HG03025 (cell line): ENCODE results near the gene OR6C70.
"Not testable (repeated sequence)": the region's sequence is repeated elsewhere in the genome, so short reads cannot be mapped to it uniquely, and the experiment has no call there.

ENCODE experiments used
- ATAC-seq: cut with Tn5 transposase; IDR thresholded peaks from one replicate; pipeline ENCODE4 v1.9.1; 2021; ENCODE audit warnings: mild to moderate bottlenecking, moderate library complexity; ENCODE audit not compliant: unreplicated experiment, low FRiP score

The OR6C70 gene

DNA sequence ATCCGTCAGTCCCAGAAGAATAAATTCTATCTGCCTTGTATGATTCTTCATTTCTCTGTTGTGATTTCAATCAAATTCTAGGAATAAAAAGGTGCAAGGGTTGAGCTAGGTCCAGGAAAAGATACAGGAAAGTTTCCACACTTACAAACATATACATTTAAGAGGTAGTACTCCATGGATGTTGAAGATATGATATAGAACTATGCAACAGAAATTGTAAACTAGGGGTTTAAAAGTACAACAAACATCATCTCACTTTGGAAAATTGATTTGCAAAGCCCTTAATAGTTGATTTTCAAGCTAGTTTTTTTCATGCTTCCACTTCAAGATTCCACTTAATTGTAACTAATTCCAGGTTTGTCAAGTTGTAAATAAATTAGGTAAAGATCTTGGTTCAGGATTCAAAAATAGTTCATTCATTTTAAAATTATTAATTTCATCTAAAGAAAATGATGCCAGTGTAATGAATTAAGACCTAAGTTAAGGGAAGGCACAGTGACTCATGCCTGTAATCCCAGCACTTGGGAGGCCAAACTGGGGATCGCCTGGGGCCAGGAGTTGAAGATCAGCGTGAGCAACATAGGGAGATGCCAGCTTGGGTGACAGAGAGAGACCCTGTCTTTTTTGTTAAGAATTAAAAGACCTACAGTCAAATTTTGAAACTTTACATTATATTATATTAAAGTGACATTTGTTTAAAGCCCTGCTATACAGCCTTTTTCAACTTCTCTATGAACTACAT, at the start of gene OR6C70:
Gene OR6C70 (minus strand): TSS at position 51 of the 742 bp plus-strand sequence. CDS start 0 bp downstream, at position 51.
- ATAC-seq: no peak

DNA sequence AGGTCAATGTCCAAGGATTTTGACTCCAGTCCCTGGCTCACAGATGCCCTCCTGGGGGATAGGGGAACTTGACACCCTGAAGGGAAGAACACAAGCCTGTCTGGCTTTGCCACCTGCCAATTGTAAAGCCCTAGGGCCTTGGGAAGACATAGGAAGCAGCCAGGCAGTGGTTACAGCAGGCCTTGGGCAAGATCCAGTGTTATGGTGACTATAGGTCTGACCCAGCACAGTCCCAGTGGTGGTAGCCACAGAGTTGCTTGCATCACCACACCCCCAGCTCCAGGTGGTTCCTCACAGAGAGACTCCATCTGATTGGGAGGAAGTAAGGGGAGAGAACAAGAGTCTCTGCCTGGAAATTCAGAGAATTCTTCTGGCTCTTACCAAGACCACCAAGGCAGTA, 46.5 kb upstream of the OR6C70 start:
- no peak for ATAC-seq

DNA sequence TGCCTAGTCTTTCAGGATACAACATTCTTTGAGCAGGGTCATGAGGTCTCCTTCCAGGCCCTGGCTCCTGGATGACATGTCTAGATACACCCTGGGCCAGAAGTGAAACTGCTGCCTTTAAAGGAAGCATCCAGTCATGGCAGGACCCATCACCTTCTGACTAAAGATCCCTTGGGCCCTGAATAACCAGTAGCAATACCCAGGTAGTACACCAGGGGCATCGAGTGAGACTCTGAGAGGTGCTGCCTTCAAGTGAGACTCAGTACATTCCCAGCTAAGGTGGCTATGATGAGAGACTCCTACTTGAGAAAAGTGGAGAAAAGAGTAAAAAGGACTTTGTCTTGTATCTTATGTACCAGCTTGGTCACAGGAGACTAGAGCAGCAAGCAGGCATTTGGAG, 45.8 kb upstream of the OR6C70 start:
- no peak for ATAC-seq

DNA sequence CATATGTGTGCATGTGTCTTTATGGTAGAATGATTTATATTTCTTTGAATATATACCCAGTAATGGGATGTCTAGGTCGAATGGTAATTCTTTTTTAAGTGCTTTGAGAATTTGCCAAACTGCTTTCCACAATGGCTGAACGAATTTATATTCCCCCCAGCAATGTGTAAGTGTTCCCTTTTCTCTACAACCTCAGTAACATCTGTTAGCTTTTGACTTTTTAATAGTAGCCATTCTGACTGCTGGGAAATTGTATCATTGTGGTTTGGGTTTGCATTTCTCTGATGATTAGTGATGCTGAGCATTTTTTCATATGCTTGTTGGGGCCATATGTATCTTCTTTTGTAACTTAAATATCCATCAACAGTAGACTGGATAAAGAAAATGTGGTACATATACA, 31.7 kb upstream of the OR6C70 start:
- no peak for ATAC-seq

DNA sequence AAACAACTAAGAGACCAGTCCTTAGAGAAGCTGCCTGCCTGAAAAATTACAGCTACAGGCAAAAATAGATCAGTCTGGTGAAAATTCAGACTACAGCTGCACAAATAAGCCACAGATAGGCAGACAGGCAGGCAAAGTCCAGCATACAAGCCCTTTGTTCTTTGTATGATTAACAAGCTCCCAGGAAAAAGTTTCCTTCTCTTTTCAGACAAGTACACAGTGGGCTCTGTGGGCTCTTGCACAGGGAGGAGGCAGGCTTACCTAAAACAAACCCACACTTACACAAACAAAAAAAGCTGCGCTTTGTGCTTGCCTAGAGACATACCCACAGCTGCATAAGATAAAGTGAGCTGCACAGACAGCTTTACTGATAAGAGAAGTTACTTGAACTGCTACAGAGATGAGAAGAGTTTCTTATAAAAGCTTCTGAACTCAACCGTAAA, 29.9 kb upstream of the OR6C70 start:
- no peak for ATAC-seq

DNA sequence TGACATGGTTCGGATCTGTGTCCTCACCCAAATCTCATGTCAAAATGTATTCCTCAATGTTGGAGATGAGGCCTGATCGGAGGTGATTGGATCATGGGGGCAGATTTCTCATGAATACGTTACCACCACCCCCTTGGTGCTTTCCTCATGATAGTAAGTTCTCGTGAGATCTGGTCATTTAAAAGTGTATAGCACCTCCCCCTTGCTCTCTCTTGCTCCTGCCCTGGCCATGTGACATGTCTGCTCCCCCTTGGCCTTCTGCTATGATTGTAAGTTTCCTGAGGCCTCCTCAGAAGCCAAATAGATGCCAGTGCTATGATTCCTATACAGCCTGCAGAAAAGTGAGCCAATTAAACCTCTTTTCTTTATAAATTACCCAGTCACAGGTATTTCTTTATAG, 29.3 kb upstream of the OR6C70 start:
- ATAC-seq: no peak

DNA sequence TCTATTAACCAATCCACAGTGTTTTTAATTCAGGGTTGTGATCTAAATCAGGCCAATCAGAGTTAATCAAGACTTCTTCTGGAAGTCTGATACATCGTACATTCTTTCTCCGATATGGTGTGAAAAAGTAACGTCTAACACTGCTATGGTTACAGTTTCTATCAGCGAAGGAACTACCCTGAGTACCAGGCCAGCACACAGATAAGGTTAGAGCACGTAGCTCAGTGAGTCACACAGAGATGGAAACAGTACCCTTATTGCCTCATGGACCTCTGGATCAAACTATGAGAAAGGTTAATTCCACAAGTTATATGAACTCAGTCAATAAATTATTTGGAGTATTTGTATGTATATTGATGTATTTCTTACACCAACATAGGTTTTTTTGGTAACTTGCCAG, 25.6 kb upstream of the OR6C70 start:
- ATAC-seq: no peak

DNA sequence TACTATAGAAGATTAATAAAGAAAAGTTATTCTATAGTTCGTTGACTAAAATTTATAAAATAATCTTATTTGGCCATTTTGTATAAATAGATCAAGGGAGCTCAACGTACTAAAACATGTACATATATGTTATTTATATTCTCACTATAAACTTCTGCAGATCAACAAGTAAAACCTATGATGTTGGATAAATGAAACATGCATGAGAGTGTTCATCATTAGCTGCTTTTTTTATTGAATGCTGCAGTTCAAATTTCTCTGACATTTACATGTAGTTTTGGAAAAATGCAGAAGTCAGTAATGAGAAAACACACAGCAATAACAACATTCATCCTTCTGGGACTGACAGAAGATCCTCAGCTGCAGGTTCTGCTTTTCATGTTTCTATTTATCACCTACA, 22.1 kb upstream of the OR6C70 start, which contains the start of gene OR6C68:
Gene OR6C68 (plus strand): TSS at position 301 of the 400 bp plus-strand sequence. CDS start 0 bp downstream, at position 301.
- no peak for ATAC-seq

DNA sequence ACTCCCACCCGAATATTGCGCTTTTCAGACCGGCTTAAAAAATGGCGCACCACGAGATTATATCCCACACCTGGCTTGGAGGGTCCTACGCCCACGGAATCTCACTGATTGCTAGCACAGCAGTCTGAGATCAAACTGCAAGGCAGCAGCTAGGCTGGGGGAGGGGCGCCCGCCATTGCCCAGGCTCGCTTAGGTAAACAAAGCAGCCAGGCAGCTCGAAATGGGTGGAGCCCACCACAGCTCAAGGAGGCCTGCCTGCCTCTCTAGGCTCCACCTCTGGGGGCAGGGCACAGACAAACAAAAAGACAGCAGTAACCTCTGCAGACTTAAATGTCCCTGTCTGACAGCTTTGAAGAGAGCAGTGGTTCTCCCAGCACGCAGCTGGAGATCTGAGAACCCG, 14.3 kb upstream of the OR6C70 start:
- not testable (repeated sequence) for ATAC-seq

DNA sequence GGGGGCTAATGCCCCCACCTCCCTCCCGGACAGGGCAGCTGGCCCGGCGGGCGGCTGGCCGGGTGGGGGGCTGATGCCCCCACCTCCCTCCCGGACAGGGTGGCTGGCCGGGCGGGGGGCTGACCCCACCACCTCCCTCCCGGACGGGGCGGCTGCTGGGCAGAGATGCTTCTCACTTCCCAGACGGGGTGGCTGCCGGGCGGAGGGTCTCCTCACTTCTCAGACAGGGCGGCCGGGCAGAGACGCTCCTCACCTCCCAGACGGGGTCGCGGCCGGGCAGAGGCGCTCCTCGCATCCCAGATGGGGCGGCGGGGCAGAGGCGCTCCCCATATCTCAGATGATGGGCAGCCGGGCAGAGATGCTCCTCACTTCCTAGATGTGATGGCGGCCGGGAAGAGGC, 9.2 kb upstream of the OR6C70 start:
- not testable (repeated sequence) for ATAC-seq

DNA sequence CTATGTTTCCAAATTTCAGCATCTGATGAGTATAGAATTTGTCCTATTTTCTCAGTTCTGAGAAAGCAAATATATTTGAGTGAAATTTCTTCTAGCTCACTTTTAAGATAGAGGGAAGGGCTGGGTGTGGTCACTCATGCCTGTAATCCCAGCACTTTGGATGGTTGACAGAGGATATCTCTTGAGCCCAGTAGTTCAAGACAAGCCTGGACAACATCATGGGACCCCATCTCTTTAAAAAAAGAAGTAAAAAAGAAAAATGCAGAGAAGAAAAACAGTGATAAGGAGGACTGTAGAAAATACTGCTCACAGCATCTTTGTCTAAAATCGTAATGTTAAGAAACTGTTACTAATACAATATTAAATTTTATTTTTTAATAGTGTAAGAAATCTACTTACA, 2.3 kb upstream of the OR6C70 start:
- ATAC-seq: no peak

DNA sequence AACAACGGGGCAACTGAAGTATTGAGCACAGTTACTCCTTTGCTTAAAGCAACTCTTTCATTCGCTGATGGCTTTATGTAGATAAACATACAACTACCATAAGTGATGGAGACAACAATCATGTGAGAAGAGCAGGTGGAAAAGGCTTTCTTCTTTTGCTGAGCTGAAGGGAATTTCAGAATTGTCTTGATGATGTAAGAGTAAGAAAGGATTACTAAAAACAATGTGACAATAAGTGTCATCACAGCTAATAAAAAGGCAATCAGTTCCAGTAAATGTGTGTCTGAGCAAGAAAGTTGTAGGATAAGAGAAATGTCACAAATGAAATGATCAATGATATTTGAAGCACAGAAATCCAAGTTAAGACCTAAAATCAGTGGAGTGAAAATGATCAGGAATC, 647 bp downstream of the OR6C70 start:
- ATAC-seq: no peak

DNA sequence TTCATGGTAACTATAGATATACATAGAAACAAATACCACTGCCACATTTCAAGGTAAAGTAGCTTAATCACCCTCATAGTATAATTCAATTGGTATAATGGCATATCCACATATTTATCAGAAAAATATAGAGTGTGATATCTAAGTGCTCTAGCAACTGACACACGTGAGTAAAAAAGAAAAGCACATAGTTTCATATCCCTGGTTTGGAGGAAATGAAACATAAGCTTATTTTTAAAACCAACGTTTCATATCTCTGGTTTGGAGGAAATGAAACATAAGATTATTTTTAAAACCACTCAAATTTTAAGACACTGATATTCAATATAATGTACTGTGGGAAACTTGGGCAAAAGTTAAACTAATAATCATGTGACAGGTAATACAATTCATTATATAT, 2.1 kb downstream of the OR6C70 start:
- peak; percentile 79 for ATAC-seq

DNA sequence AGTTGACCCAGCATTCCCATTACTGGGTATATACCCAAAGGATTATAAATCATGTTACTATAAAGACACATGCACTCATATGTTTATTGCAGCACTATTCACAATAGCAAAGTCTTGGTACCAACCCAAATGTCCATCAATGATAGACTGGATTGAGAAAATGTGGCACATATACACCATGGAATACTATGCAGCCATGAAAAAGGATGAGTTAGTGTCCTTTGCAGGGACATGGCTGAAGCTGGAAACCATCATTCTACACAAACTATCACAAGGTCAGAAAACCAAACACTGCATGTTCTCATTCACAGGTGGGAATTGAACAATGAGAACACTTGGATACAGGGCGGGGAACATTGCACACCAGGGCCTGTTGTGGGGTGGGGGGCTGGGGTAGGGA, 5.0 kb downstream of the OR6C70 start:
- not testable (repeated sequence) for ATAC-seq

DNA sequence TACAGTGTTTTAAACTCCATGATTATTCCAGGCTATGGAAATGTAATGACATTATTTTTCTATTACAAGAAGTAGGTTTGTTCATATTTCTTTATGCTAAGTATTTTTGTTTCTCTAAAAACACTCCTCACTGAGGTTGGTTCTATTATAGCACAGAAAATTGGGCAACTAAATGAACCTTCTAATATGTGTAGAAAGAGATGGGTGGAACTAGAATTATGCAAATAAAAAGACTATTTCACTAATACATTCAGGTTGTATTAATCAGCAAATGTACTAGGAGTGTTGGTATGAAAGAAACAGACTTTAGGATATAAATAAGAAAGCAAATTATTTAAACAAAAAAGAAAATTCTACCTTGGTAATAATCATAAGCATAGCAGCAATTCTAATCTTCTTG, 21.1 kb downstream of the OR6C70 start:
- no peak for ATAC-seq

DNA sequence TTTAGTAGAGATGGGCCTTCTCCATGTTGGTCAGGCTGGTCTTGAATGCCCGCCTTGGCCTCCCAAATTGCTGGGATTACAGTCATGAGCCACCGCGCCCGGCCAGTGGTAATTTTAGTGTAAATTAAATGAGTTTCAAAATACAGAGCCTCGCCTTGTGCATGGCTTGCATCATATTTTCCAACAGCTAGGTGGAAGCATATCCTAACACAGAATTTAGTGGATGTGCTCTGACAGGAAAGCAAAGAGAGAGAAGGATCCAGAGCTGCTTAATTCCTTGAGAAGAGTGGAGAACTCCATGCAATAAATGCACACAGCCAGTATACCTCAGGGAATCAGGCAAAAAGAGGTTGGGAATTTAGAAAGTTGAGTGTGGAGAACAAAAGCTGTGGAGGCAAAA, 23.6 kb downstream of the OR6C70 start:
- ATAC-seq: no peak

DNA sequence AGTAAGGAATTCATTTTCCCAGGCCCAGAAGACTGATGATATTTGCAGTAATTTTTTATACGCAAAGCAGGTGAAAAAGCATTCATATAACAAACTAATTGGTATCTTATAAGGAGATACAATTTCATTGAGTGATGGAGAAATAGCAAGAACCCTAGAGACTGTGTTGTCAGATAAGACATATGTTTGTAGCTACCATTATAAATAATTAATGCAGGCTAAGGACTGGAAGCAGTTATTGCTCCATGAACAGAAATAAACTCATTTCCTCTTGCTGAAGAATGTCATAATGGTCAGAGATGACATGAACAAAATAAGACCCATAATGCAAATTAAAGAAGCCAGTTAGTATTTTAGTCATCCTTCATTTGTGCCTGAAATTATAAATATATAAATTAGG, 24.6 kb downstream of the OR6C70 start:
- ATAC-seq: no peak

DNA sequence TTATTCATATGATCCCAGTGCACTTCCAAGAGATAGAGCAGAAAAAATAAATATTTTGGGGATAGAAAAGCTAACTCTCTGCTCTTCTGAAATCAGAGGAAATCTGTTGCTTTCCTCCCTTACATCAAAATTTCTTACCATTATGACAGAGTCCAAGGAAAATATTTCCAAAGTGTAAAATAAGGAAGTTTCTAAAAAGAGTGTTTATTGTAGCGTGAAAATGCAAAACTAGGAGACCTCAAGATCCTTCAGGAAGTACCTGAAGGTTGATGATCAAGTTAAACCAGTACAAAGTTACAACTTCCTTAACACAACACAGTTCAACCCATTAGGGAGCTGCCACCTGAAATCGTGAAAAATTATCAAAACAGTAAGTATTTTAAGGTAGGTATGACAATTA, 26.2 kb downstream of the OR6C70 start, which contains the start of gene OR6C2:
Gene OR6C2 (plus strand): TSS at position 301 of the 400 bp plus-strand sequence. CDS start 8,138 bp downstream, outside the sequence.
- no peak for ATAC-seq

DNA sequence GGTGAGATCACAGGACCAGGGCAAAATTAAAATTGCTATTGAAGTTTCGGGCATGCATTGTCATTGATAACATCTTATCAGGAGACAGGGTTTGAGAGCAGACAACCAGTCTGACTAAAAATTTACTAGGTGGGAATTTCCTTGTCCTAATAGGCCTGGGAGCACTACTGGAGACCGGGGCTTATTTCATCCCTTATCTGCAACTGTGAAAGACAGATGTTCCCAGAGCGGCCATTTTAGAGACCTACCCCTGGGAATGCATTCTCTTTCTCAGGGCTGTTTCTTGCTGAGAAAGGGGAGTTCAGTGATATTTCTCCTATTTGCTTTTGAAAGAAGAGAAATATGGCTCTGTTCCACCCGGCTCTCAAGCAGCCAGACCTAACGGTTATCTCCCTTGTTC, 28.7 kb downstream of the OR6C70 start:
- not testable (repeated sequence) for ATAC-seq

DNA sequence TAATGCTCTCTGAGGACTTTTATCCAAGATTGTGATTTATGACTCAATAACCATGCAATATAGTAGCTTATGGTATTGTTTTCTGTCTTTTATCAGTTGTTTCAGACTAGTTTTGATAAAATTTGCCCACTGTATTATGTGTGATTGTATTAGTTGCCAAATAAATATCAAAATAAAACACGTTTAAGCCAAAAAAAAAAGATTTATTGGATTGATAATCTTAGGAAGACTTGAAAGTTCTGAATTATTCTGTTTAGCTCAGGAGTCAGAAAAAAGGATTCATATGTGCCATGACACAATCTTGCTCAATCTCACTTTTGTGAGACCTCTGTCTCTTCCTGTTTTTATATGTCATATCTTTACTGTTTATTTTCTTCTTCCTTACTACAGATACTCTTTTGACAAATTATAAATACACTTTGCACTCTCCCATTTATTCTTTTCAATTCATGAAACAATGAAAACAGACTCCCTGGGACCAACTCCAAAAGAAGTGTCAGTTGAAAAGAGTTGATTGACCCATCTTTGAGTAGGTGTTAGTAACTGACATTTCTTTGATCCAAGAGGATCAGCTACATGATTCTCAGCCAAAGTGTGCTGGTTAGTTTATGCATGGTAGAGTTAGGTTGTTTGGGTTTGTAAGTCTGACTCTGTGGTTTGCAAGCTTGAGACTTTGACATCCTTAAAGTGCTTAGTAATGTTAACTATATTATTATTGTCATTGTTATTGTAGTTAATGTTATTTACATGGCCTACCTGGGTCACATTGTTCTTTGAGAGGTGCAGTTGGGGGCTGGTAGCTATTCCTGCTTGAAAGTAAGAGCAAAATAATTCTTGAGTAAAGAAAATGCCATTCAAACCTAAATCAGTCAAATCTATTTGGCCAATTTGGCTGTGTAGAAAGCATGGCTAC, 41.4 kb downstream of the OR6C70 start:
- no peak for ATAC-seq

DNA sequence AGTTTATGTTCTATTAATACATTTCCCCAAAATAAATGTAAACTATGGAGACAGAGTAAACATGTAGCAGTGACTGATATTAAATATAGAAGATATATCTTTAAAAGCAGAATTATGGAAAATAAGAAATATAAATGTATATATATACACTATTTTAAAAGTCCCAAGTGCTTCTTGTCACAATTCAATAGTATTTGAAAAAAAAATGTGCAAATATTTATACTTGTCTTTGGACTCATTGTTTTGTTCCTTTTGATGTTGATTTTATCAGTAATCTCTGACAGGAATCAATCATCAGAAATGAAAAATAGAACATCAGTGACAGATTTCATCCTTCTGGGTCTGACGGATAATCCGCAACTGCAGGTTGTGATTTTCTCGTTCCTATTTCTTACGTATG, 44.0 kb downstream of the OR6C70 start, which contains the start of gene OR6C76:
Gene OR6C76 (plus strand): TSS at position 301 of the 400 bp plus-strand sequence. CDS start 0 bp downstream, at position 301.
- ATAC-seq: no peak
